Sigmoid colon (tissue), 7 donors: ENCODE results near the gene TMX1. TPM values are rescaled to one million over a fixed set of nuclear protein-coding genes. Genes with fewer than 3 reads are reported as not detected.
A peak's percentile ranks its signal among the peaks of the same experiment; 100 is the strongest.

Experiments
- DNase-seq: peaks from one replicate; pipeline ENCODE4 v3.0.0-alpha.2; 2019
- H3K27ac ChIP-seq, 4 donors: fragments of 200-600 bp; sonication (generic); one replicate each; pipeline ENCODE4 v1.5.1; 2016 to 2019; ENCODE audit warnings: mild to moderate bottlenecking in 1 of 4
- H3K27me3 ChIP-seq, 3 donors: fragments of 200-600 bp; sonication (generic); one replicate each; pipeline ENCODE4 v1.5.1; 2019; ENCODE audit warnings: mild to moderate bottlenecking in 1 of 3
- H3K36me3 ChIP-seq, 4 donors: fragments of 200-600 bp; sonication (generic); one replicate each; pipeline ENCODE4 v1.5.1; 2016 to 2019
- H3K4me1 ChIP-seq, 4 donors: fragments of 200-600 bp; sonication (generic); one replicate each; pipeline ENCODE4 v1.5.1; 2017 to 2019
- H3K4me3 ChIP-seq, 4 donors: fragments of 200-600 bp; sonication (generic); one replicate each; pipeline ENCODE4 v1.5.1; 2017 to 2019; ENCODE audit warnings: mild to moderate bottlenecking in 2 of 4, moderate library complexity in 1 of 4
- H3K9me3 ChIP-seq, 4 donors: fragments of 200-600 bp in 3 of 4; sonication (generic) in 3 of 4; one replicate each; pipeline versions ENCODE4 v1.5.1 to v1.6.1; 2013 to 2019
- EP300 ChIP-seq, 4 donors: sonication (generic); formaldehyde crosslinking; IDR thresholded peaks; one replicate each; pipeline ENCODE4 v1.6.1; 2017; ENCODE audit warnings: antibody characterized with exemption in 4 of 4
- POLR2A ChIP-seq, 2 donors: fragments of 450-650 bp; IDR thresholded peaks; one replicate each; pipeline ENCODE4 v1.6.1; 2016; ENCODE audit warnings: antibody characterized with exemption in 2 of 2, mild to moderate bottlenecking in 2 of 2, moderate library complexity in 2 of 2
- POLR2AphosphoS5 ChIP-seq, 4 donors: sonication (generic); formaldehyde crosslinking; IDR thresholded peaks; one replicate each; pipeline ENCODE4 v1.6.1; 2017; ENCODE audit warnings: antibody characterized with exemption in 4 of 4
- WGBS, 2 donors: extraction: QIAGEN DNeasy Blood & Tissue Kit; methylation state at CpG; one replicate each; pipeline ENCODE4 v1.1.7; 2013; 5-methylcytosine and 5-hydroxymethylcytosine counted together
- intact Hi-C: fragments of 100-400 bp; cut with DNase I; formaldehyde crosslinking; loops from one replicate; pipeline ENCODE4 v1.15.1; 2023
- polyA plus RNA-seq, 3 donors: library from polyadenylated mRNA; stranded (reverse); fragments of 200-250 nt; gene quantifications; one replicate each; pipeline ENCODE4 v1.2.3, GENCODE V29; 2013
- total RNA-seq, 4 donors: library from RNA; depleted of rRNA; stranded (reverse); fragments of >200 nt; gene quantifications; one replicate each; pipeline ENCODE4 v1.1.0, GENCODE V29; 2016
- TF ChIP-seq, protein P1 (sequence below), 4 experiments: fragments of 450-650 bp in 3 of 4; fragments of 200-600 bp in 1 of 4; IDR thresholded peaks; one replicate each; pipeline ENCODE4 v1.5.1; 2016 to 2019; ENCODE audit warnings: antibody characterized with exemption in 4 of 4, mild to moderate bottlenecking in 3 of 4, moderate library complexity in 2 of 4
- donor health status: healthy with polysubstance abuse.
- donor health status: Bipolar disorder and iron deficiency.
- donor health status: healthy.

The TMX1 gene
- total and polyA plus RNA-seq, 7 donors: 5.4 to 38.3 (median 21.2) TPM

DNA sequence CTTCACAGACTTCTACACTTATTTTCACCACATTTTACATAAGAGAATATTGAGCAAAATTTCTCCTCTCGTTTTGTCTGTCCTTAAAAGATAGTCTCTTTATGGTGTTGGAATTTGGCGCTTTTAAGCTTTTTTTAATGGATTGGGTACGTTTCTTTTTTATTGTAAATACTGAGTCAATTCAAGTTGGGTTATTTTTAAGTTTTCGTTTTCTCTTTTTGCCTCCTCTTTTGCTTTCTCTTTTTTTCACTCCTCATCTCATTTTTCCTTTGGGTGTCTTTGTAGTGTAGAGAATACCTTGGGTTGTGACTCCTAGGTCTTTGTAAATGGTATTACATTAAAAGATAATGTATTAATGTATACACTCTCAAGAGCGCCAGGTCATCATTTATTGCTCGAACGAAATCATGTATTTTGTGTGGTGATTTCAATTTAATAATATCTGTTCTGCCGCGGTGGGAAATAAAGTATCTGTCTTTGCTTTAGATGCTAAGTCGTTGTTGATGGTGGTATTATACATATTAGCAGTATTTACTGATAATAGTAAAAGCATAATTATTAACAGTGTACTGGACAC lies 845 bp downstream of the TMX1 start:
- Histone ChIP-seq H3K27ac (peak overlapping the region; percentile 85 to 88 (median 86)), H3K27me3 (no peaks in the 10 kb centered on the region), H3K9me3 (no peaks in the 10 kb centered on the region), H3K4me1 (peaks cover 0 to 25% (median 20%) of the 10 kb centered on the region in 4 donors), H3K36me3 (no peaks in the 10 kb centered on the region), H3K4me3 (peak overlapping the region; percentile 81 to 97 (median 91))
- no peak for DNase-seq
- intact Hi-C loops: loop anchor here (5.0 to 10.0 kb wide), 2 partner anchors 411 to 1314 kb away; partner anchors contain the start of genes FRMD6, GPR137C and TXNDC16
- no peak for TF ChIP-seq POLR2AphosphoS5 (IDR thresholded peaks at IDR 0.05)
- TF ChIP-seq, protein P1, sequence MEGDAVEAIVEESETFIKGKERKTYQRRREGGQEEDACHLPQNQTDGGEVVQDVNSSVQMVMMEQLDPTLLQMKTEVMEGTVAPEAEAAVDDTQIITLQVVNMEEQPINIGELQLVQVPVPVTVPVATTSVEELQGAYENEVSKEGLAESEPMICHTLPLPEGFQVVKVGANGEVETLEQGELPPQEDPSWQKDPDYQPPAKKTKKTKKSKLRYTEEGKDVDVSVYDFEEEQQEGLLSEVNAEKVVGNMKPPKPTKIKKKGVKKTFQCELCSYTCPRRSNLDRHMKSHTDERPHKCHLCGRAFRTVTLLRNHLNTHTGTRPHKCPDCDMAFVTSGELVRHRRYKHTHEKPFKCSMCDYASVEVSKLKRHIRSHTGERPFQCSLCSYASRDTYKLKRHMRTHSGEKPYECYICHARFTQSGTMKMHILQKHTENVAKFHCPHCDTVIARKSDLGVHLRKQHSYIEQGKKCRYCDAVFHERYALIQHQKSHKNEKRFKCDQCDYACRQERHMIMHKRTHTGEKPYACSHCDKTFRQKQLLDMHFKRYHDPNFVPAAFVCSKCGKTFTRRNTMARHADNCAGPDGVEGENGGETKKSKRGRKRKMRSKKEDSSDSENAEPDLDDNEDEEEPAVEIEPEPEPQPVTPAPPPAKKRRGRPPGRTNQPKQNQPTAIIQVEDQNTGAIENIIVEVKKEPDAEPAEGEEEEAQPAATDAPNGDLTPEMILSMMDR (IDR thresholded peaks at IDR 0.05): no peak
- no peak for TF ChIP-seq POLR2A (IDR thresholded peaks at IDR 0.05)
- TF ChIP-seq EP300 (IDR thresholded peaks at IDR 0.05): no peak
- 9 to 16% methylated on average over 10 of the region's 10 CpGs for WGBS, 2 donors

- TF ChIP-seq POLR2AphosphoS5 (IDR thresholded peaks at IDR 0.05): no peak
- TF ChIP-seq POLR2A (IDR thresholded peaks at IDR 0.05): no peak
- TF ChIP-seq EP300 (IDR thresholded peaks at IDR 0.05): no peak
- TF ChIP-seq, protein P1 (IDR thresholded peaks at IDR 0.05): no peak
- Histone ChIP-seq H3K27me3 (no peaks in the 10 kb centered on the region), H3K4me1 (peaks cover 0 to 25% (median 20%) of the 10 kb centered on the region in 4 donors), H3K36me3 (peaks cover 0 to 10% (median 1%) of the 10 kb centered on the region in 4 donors), H3K4me3 (no peak overlapping the region), H3K9me3 (no peaks in the 10 kb centered on the region), H3K27ac (no peak overlapping the region)
- 70 to 71% methylated on average over 7 of the region's 7 CpGs for WGBS, 2 donors
- intact Hi-C loops: loop anchor here (5.0 to 10.0 kb wide), 2 partner anchors 409 to 1312 kb away; partner anchors contain the start of genes FRMD6, GPR137C and TXNDC16
- no peak for DNase-seq
Observed at GRCh38 chr14:51242545-51243490, 2.8 kb downstream of the TMX1 start.

DNA sequence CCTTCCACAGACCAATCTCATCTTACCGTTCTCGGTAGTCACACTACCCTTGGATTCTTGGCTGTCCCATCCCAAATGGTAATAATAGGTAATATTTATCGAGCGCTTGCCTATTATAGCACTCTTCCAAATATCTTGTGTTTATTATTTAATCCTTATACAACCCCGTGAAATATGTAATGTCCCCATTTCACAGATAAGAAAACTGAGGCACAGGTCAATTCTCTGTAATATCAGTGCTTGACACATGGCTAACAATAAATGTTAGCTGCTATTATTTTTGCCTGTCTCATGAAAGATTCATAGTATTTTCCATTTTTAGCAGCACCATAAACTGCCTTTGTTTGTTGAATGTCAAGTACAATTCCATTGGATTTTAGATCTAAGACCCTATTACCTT lies 4.5 kb downstream of the TMX1 start:
- no peak for DNase-seq
- no peak overlapping the region for H3K27ac ChIP-seq
- no peaks in the 10 kb centered on the region for H3K9me3 ChIP-seq
- TF ChIP-seq, protein P1 (IDR thresholded peaks at IDR 0.05): no peak
- TF ChIP-seq POLR2A (IDR thresholded peaks at IDR 0.05) (no peak), POLR2AphosphoS5 (IDR thresholded peaks at IDR 0.05) (no peak), EP300 (IDR thresholded peaks at IDR 0.05) (no peak)
- H3K4me1 ChIP-seq: peaks cover 0 to 19% (median 18%) of the 10 kb centered on the region in 4 donors
- intact Hi-C loops: loop anchor here (5.0 to 10.0 kb wide), 2 partner anchors 408 to 1310 kb away; partner anchors contain the start of genes FRMD6, GPR137C and TXNDC16
- peaks cover 0 to 25% (median 5%) of the 10 kb centered on the region in 4 donors for H3K36me3 ChIP-seq
- no peaks in the 10 kb centered on the region for H3K27me3 ChIP-seq
- 96 to 99% methylated on average over 5 of the region's 5 CpGs for WGBS, 2 donors
- no peak overlapping the region for H3K4me3 ChIP-seq

DNA sequence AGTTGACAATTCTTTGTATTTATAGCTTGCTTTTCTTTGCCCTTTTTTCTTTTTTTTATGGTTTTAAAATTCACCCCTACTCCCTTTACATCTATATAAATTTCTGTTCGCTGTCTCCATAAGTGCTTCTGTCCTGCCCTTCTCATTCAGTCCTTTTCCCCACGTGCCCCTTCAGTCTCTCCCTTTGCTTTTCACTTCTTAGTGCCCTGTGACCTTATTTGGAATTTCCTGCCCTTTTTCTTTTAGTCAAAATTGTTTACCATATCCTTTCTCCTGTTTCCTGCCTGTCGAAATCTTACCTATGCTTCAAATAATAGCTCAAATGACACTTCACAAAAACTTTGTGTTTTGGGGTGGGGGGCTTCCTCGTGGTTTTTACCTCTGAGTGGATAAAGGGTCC lies 6.0 kb downstream of the TMX1 start:
- peaks cover 0 to 18% (median 16%) of the 10 kb centered on the region in 4 donors for H3K4me1 ChIP-seq
- H3K4me3 ChIP-seq: no peak overlapping the region
- intact Hi-C loops: loop anchor here (10.0 kb wide), 1 partner anchor 1309 kb away; the partner anchor contains the start of genes GPR137C and TXNDC16
- peaks cover 0 to 40% (median 8%) of the 10 kb centered on the region in 4 donors for H3K36me3 ChIP-seq
- DNase-seq: no peak
- WGBS, 2 donors: 64 to 74% methylated on average over 4 of the region's 4 CpGs
- TF ChIP-seq EP300 (IDR thresholded peaks at IDR 0.05): no peak
- TF ChIP-seq POLR2AphosphoS5 (IDR thresholded peaks at IDR 0.05): no peak
- TF ChIP-seq, protein P1 (IDR thresholded peaks at IDR 0.05): no peak
- no peak for TF ChIP-seq POLR2A (IDR thresholded peaks at IDR 0.05)
- H3K27me3 ChIP-seq: no peaks in the 10 kb centered on the region
- no peak overlapping the region for H3K27ac ChIP-seq
- H3K9me3 ChIP-seq: no peaks in the 10 kb centered on the region
